GM19025 (cell line): Measurements from ENCODE around the gene SIGLEC9.

Source experiments
- ATAC-seq: cut with Tn5 transposase; IDR thresholded peaks from one replicate; pipeline ENCODE4 v1.9.1; 2021; ENCODE audit warnings: mild to moderate bottlenecking, low read depth, moderate library complexity; ENCODE audit not compliant: unreplicated experiment

The SIGLEC9 gene

DNA sequence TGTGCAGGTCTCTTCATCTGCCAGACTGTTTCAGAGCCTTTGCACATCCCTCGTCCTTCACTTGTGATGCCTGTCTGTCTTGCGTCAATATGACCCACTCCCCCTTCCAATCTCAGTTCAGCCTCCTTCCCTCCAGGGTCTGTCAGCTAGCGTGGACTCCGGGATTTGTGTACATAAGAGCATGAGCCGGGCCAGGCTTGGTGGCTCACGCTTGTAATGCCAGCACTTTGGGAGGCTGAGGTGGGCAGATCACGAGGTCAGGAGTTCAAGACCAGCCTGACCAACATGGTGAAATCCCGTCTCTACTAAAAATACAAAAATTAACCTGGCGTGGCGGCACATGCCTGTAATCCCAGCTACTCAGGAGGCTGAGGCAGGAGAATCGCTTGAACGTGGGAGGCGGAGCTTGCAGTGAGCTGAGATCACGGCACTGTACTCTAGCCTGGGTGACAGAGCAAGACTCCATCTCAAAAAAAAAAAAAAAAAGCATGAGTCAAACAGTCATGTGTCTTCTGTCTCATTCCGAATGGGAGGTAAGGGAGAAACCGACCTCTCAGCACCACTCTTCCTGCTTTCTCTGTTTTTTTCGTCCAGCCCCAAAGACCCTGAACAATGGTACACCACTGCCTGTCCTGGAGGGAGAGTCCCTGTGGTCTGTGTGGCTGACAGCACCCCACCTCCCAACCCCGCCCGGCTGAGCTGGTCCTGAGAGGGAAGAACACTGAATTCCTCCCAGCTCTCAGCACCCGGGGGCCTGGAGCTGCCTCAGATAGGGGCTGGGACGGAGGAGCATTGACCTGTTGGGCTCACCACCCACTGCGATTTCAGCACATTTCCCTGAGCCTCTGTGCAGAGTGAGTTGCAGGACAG is 2.4 kb upstream of the SIGLEC9 start:
- ATAC-seq: no peak

DNA sequence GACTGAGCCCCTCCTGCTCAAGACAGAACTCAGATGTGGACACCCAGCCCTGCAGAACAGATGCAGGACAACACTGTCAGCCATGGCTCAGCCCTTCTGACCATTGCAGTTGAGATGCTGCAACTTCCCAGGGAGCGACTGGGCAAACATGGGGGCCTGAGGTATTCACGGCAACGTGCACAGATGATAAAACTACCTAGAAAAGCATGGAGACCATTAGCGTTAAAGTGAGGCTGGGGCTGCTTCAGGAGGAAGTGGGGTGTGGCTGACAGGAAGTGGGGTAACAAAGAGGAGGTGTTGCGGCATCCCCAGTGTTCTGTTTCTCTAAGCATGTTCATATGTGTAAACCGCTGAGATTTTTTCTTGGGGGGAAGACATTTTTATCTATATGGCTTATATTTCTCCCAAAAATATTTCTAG is 1.3 kb upstream of the SIGLEC9 start:
- ATAC-seq: no peak

DNA sequence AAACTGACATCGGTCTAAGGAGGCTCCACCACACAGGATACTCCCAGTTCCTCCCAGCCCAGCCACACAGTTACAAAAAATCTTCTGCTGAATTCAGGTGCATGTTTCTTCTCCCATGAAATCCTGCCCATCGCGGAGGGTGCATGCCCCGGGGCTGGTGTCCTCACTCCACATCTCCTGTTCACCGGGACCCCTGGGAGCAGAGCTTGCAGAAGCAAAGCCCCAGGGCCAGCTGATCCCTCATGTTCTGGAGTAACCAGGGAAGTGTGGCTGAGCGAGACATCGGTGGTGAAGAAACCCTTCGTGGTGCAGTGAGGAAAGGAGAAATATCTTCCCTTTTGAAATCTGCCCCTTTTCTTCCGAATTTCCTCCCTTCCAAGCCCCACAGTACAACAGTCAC is 904 bp upstream of the SIGLEC9 start:
- ATAC-seq: no peak

DNA sequence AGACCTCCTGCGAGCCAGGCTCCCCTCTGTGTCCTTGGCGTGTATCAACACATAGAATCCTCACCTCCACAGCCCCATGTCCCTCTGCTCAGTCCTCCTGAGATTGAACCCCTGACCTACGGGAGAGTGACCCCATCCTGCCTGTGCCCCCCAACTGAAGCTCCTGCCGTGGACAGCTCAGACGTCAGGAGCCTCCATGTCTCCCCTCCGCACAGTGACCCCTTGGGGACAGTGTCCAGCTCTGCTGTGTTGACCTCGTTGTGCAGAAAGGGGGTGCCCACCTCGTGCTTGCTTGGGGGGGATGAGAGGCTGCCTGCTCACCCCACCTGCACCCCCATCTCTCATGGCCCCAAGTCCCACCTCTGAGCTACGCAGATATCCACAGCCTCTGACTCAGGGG is 490 bp upstream of the SIGLEC9 start:
- no peak for ATAC-seq

DNA sequence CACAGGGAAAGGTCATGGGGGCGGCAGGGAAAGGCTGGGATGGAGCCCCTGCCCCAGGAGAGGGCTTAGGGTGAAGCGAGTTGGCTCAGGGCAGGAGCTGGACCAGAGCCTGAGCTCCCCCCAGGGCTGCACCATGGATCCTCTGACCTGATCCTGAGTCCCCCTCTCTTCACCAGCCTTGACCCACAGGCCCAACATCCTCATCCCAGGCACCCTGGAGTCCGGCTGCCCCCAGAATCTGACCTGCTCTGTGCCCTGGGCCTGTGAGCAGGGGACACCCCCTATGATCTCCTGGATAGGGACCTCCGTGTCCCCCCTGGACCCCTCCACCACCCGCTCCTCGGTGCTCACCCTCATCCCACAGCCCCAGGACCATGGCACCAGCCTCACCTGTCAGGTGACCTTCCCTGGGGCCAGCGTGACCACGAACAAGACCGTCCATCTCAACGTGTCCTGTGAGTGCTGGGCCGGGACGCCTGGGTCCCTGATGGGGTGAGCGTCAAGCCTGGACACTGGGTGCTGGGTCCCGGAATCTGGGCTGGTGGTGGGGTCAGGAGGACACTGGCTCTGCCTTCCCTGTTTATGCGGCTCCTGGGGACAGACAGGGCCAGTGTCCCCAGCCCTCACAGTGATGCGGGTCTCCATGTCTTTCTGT is 842 bp downstream of the SIGLEC9 start:
- no peak for ATAC-seq

DNA sequence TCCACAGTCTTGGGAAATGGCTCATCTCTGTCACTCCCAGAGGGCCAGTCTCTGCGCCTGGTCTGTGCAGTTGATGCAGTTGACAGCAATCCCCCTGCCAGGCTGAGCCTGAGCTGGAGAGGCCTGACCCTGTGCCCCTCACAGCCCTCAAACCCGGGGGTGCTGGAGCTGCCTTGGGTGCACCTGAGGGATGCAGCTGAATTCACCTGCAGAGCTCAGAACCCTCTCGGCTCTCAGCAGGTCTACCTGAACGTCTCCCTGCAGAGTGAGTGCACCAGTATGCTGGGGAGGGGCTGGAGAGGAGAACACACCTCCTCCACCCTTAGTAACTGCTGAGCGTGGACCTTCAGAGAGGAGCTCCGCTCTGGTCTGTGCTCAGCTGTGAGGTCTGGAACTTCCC is 2.3 kb downstream of the SIGLEC9 start:
- ATAC-seq: no peak

DNA sequence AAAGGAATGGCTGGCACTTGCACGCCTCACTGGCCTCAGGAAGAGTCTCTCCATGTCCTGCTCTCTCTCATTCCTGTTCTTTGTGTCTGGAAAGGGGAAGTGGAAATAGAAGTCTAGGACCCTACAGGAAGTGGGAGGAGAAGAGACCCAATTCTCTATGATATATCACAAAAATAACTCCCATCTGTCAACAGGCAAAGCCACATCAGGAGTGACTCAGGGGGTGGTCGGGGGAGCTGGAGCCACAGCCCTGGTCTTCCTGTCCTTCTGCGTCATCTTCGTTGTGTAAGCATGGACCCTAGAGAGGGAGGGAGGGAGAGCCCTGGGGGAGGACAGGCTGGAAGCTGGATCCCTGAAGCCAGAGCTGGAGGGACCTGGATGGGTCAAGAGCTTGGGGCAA is 3.0 kb downstream of the SIGLEC9 start:
- no peak for ATAC-seq

DNA sequence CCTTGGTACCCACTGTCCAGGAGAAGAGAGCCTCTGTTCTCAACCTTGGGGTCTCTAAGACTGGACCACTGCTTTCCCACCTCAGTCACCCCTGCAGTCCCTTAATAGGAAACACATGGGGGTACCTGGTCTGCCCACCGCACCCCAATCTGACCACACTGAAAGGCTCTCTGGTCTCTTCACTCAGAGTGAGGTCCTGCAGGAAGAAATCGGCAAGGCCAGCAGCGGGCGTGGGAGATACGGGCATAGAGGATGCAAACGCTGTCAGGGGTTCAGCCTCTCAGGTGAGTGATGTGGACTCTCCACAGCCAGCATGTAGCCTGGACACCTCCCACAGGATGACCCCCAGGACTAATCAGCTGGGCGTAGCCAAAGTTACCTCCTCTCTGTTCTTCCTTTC is 3.5 kb downstream of the SIGLEC9 start:
- no peak for ATAC-seq

DNA sequence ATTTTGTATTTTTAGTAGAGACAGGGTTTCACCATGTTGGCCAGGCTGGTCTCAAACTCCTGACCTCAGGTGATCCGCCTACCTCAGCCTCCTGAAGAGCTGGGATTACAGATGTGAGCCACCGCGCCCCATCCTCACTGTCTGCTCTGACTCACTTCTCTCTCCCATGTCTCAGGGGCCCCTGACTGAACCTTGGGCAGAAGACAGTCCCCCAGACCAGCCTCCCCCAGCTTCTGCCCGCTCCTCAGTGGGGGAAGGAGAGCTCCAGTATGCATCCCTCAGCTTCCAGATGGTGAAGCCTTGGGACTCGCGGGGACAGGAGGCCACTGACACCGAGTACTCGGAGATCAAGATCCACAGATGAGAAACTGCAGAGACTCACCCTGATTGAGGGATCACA is 5.0 kb downstream of the SIGLEC9 start:
- ATAC-seq: no peak

DNA sequence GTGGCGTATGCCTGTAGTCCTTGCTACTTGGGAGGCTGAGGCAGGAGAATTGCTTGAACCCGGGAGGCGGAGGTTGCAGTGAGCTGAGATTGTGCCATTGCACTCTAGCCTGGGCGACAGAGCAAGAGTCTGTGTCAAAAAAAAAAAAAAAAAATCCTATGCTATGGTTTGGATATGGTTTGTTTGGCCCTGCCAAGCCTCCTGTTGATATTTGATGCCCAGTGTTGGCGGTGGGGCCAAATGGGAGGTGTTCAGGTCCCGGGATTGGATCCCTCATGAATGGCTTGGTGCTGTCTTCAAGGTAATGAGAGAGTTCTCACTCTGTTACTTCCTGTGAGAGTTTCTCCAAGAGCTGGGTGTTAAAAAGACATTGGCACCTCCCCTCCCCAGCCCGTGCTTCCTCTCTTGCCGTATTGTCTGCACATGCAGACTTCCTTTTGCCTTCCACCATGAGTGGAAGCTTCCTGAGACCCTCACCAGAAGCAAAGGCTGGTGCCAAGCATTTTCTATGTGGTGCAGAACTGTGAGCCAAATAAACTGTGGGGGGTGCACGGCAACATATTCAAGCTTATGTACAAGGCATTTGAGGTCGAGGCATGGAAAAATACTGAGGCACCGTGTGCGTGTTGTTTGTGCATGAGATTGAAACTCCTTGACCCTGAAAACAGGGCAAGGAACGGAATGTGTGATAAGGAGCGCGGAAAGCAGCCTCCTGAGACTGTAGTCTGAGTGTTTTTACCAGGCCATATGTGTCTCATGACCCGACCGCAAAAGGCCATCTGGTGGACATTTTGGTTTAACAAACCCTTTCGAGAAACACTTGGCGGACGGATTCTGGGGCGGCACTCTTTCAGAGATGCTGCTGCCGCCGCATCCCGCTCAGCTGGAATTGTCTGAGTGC is 7.3 kb downstream of the SIGLEC9 start:
- ATAC-seq: no peak

DNA sequence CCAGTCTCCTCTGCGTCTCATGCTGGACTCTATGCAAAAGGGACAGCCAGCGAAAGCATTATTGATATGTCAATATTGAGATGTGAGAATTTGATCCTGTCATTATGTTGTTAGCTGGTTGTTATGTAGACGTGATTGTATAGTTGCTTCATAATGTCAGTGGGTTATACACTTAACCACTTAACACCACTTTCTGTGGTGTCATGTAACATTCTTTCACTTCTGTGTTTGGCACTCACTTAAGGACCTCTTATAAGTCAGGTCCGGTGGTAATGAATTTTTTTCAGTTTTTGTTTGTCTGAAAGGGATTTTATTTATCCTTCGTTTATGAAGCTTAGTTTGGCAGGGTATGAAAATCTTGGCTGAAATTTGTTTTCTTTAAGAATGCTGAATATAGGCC is 10.3 kb downstream of the SIGLEC9 start:
- ATAC-seq: no peak

DNA sequence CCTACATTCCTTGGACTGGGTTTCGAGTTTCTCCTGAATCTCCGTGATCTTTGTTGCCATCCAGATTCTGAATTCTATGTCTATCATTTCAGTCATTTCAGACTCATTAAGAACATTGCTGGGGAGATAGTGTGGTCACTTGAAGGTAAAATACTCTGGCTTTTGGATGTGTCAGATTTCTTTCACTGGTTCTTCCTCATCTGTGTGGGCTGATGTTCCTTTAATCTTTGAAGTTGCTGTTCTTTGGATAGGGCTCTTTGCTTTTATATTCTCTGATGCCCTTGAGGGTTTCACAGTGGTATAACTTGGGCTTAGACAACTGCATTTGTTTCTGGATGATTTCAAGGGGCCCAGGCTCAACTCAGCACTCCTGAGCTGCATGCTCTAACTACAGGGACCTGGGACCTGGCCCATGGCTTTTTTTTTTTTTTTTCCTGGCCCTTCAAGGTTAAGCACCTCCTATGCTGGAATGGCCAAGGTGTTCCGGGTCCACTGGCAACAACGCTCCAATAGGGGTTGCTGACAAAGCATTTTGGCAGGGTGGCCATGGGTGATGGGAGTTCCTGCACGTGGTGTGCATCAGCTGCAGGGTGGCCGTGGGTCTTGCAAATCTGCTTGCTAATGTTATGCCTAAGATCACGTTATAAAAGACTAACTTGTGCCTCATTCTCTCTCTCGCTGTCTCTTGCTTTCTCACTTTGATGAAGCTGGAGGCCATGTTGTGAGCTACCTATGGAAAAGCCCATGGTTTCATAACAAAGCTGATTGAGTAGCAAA is 11.5 kb downstream of the SIGLEC9 start:
- ATAC-seq: no peak

DNA sequence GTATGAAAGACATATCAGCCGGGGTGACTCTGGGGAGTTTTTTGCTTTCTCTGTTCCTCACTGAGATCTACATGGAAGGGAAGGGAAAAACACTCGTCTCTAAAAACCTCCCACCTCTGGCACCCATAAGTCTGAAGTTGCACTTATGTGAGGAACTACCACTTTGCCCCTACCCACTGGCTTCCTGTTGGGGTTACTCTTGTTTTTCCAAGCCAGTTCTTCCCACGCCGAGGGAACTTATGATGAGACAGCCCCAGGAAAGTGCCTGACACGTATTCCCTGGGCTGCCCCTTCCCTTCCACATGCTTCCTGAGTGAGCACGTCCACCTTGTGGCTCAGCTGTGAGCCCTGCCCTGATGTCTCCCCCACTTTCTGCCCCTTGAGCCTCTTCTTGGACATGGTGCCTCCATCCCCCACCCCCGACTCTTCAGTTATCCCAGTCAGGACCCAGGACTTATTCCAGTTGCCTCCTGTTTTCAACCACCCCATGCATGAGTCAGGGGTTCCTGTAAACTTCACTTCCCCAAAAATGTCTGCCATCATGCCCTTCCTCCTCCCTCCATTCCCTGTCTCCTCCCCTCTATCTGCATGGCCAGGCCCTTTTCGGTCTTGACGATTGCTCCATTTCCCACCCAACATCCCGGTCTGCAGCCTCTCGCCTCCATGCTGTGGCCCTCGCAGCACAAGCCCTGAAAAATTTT is 12.3 kb downstream of the SIGLEC9 start:
- no peak for ATAC-seq

DNA sequence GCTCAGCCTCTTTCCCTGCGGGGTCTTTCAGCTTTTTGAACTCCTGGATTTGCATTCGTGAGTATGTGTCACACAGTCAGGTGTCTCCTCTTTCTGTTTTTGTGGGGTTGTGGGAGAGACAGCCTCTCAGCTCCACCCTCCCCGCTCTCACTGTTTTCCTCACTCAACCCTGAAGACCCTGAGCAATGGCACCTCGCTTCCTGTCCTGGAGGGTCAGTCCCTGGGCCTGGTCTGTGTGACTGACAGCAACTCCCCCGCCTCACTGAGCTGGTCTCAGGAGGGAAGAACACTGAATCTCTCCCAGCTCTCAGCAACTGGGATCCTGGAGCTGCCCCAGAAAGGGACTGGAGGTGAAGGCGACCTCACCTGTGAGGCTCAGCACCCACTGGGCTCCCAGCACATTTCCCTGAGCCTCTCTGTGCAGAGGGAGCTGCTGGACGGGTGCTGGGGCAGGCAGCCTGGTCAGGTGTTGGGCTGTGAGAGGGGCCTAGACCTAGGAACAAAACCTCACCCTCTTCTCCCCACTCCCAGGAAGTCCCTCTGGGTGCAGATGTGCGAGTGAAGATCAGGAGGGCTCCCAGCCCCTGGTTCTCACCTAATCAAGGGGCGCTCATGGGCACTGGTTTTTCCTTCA is 13.2 kb downstream of the SIGLEC9 start:
- ATAC-seq: no peak

DNA sequence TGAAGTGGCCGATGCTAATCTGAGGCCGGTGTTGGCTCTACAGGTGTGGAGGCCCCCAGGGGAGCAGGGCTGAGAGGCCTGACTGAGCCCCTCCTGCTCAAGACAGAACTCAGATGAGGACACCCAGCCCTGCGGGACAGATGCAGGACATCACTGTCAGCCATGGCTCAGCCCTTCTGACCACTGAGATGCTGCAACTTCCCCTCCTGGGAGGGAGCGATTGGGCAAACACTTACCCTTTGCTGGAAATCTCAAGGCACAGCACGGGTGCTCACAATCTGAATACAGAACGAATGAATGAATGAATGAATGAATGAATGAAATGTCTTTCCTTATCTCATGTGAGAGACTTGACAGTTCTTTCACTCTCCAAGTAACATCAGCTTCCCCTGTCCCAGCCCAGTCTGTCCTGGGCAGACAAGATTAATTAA is 13.9 kb downstream of the SIGLEC9 start:
- ATAC-seq: no peak

DNA sequence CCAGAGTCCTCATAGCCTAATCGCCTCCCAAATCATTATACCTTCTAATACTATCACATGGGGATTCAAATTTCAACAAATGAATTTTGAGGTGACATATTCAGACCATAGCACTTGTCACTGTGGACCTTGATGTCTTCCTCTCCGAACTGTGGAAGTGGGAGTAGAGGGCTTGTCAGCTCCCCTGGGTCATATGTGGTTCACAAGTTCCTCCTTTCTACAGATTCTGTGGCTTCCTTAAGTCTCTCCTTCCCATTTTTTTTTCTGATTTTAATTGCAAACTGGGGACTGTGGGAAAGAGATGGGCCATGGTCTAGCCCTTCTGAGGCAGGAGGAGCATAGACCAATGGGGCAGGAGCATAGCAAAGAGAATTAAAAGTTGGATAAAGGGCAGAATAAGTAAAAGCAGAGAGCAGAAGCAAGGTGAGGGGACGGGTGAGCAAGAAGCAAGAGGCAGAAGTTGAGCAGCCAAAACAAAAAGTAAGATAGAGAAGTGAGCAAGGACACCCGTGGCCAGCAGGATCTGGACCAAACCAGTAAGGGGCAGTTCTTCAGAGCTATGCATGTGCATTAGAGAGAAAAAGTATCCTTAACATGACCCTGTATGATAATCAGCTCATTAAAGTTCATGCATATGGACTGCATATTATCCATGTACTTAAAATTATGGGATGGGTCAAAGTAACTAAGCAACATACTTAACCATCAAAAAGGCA is 14.8 kb downstream of the SIGLEC9 start:
- no peak for ATAC-seq

DNA sequence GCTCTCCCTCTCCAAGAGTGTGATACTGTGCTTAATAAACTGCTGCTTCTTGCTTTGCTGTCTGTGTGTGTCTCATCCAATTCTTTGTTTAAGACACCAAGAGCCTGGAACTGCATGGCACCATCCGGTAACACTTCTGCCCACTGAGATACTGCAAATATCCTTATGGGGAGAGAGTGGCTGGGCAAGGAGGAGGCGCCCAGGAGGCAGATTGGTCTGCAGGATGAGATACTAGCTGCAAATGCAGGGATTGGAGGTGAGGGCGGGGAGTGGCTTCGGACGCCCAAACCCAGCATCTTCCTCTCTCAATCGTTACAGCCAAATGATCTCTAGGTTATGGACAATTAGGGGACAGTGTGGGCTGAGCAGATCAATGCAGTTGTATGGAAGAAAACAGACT is 15.7 kb downstream of the SIGLEC9 start:
- no peak for ATAC-seq

DNA sequence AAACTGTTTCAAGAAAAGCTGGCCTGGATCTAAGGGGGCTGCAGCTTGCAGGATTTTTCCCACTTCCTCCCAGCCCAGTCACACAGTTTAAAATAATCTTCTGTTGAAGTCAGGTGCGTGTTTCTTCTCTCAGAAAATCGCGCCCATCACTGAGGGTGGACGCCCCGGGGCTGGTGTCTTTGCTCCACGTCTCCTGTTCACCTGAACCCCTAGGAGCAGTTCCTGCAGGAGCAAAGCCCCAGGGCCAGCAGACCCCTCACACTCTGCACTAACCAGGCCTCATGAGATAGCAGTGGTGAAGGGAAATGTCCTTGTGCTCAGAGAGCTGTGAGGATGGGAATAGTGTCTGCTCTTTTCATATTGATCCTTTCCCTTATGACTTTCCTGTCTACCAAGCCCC is 16.5 kb downstream of the SIGLEC9 start:
- ATAC-seq: no peak

DNA sequence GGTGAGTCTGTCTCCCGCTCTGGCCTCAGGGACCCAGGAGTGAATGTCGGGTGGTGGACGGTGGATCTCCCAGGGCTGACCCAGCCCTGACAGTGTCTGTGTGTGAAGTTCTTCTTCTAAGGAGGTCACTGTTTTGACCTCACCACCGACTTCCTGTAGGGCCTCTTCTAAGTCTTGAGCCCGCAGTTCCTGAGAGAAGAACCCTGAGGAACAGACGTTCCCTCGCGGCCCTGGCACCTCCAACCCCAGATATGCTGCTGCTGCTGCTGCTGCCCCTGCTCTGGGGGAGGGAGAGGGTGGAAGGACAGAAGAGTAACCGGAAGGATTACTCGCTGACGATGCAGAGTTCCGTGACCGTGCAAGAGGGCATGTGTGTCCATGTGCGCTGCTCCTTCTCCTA is 17.4 kb downstream of the SIGLEC9 start, which contains the start of gene SIGLEC7:
SIGLEC7 (plus strand) TSS at position 183 of the 400 bp plus-strand sequence; CDS start at position 252, 69 bp downstream.
- ATAC-seq: no peak
